Panc1 (cell line): ENCODE measurements around the gene LLPH.

ENCODE experiments used
- CTCF ChIP-seq: fragments of 450-650 bp; IDR thresholded peaks from 2 replicates; pipeline ENCODE4 v1.5.1; 2017; ENCODE audit warnings: mild to moderate bottlenecking
- POLR2AphosphoS5 ChIP-seq: IDR thresholded peaks from 2 replicates; pipeline ENCODE4 v1.6.1; 2012; ENCODE audit warnings: mild to moderate bottlenecking, low read depth, low read length, moderate library complexity
- TCF7L2 ChIP-seq: IDR thresholded peaks from 2 replicates; pipeline ENCODE4 v1.6.1; 2011; ENCODE audit warnings: mild to moderate bottlenecking, low read depth, low read length, inconsistent platforms

- no peak for TF ChIP-seq CTCF
- no peak for TF ChIP-seq POLR2AphosphoS5
- no peak for TF ChIP-seq TCF7L2
These were observed 44.6 kb downstream of the LLPH start for GRCh38 chr12:66085998-66086397.
